ENCODE results near the gene PIP5K1A. TPM values are rescaled to one million over a fixed set of nuclear protein-coding genes. Genes with fewer than 3 reads are reported as not detected.

PIP5K1A gene
- total and polyA plus RNA-seq, 2 of the 8 experiments (the other 6 are each of a cell fraction or from before 2014, with no cell fraction given) = 87.5 to 105 TPM

GRCh38 chr1:151277249-151277648 lies 78.9 kb downstream of the PIP5K1A start (continued):
- TF ChIP-seq CHD7 (IDR thresholded peaks at IDR 0.05; ENCODE audit: insufficient replicate concordance, low read length) (no peak), GABPA (IDR thresholded peaks at IDR 0.05; ENCODE audit: borderline replicate concordance, insufficient read depth, low read length) (no peak), POU5F1 (IDR thresholded peaks at IDR 0.05; ENCODE audit: low read depth, low read length) (no peak), PHF8 (conservative IDR thresholded peaks at IDR 0.05; ENCODE audit: low read depth, low read length) (no peak)

Measured in H1 (cell line).